HepG2 (cell line): ENCODE results near the gene ACADS. TPM values are rescaled to one million over a fixed set of nuclear protein-coding genes. Genes with fewer than 3 reads are reported as not detected.

Source experiments
- AKAP8 ChIP-seq: sonication (generic); formaldehyde crosslinking; IDR thresholded peaks from 2 replicates; pipeline ENCODE4 v1.5.1; 2020; ENCODE audit warnings: mild to moderate bottlenecking, missing genetic modification reagents
- CSRNP2 ChIP-seq: sonication (generic); formaldehyde crosslinking; conservative IDR thresholded peaks from 2 replicates; pipeline ENCODE4 v1.8.0; 2022; ENCODE audit warnings: low read depth, missing genetic modification reagents
- HIC2 ChIP-seq: sonication (generic); formaldehyde crosslinking; IDR thresholded peaks from 2 replicates; pipeline ENCODE4 v1.9.0; 2022; ENCODE audit warnings: low read depth, missing genetic modification reagents
- KDM1A ChIP-seq: IDR thresholded peaks from 2 replicates; pipeline ENCODE4 v1.6.1; 2016; ENCODE audit warnings: missing compliant biosample characterization
- KDM5B ChIP-seq: sonication (generic); formaldehyde crosslinking; IDR thresholded peaks from 2 replicates; pipeline ENCODE4 v1.4.0; 2020; ENCODE audit warnings: missing genetic modification reagents, mild to moderate bottlenecking, borderline replicate concordance
- NFE2 ChIP-seq: sonication (generic); formaldehyde crosslinking; IDR thresholded peaks from 2 replicates; pipeline ENCODE4 v1.4.0; 2020; ENCODE audit warnings: missing genetic modification reagents
- NR3C1 ChIP-seq: sonication (generic); formaldehyde crosslinking; IDR thresholded peaks from 2 replicates; pipeline ENCODE4 v1.4.0; 2020; ENCODE audit warnings: missing genetic modification reagents
- ZBTB21 ChIP-seq: sonication (generic); formaldehyde crosslinking; IDR thresholded peaks from 2 replicates; pipeline ENCODE4 v1.4.0; 2020; ENCODE audit warnings: missing genetic modification reagents
- ZFX ChIP-seq: sonication (generic); formaldehyde crosslinking; IDR thresholded peaks from 2 replicates; pipeline ENCODE4 v1.4.0; 2020; ENCODE audit warnings: mild to moderate bottlenecking, low read depth, missing genetic modification reagents, moderate library complexity
- ZNF317 ChIP-seq: sonication (generic); formaldehyde crosslinking; IDR thresholded peaks from 2 replicates; pipeline ENCODE4 v1.5.0; 2020; ENCODE audit warnings: mild to moderate bottlenecking, missing genetic modification reagents
- ZNF549 ChIP-seq: sonication (generic); formaldehyde crosslinking; IDR thresholded peaks from 2 replicates; pipeline ENCODE4 v1.5.0; 2020; ENCODE audit warnings: missing genetic modification reagents
- ZNF746 ChIP-seq: sonication (generic); formaldehyde crosslinking; IDR thresholded peaks from 2 replicates; pipeline ENCODE4 v1.8.0; 2022; ENCODE audit warnings: mild to moderate bottlenecking, missing genetic modification reagents
- ZNF776 ChIP-seq: sonication (generic); formaldehyde crosslinking; IDR thresholded peaks from 2 replicates; pipeline ENCODE4 v1.4.0; 2020; ENCODE audit warnings: mild to moderate bottlenecking, missing genetic modification reagents
- ZNF780A ChIP-seq: sonication (generic); formaldehyde crosslinking; IDR thresholded peaks from 2 replicates; pipeline ENCODE4 v1.8.0; 2022; ENCODE audit warnings: mild to moderate bottlenecking, missing genetic modification reagents, moderate library complexity
- polyA plus RNA-seq, 8 experiments: library from polyadenylated mRNA; depleted of rRNA in 3 of 8; stranded (reverse) in 7 of 8; unstranded in 1 of 8; fragments of >200 nt; fragmentation: Illumina TruSeq in 4 of 8; extraction: Trizol in 4 of 8; gene quantifications; 2 replicates each; pipeline versions ENCODE4 v1.2.1 to v1.2.3, GENCODE V29; 2011 to 2016; ENCODE audit warnings: low read depth in 4 of 8, missing spikeins in 1 of 8, mixed read lengths in 1 of 8; ENCODE audit not compliant: insufficient read depth in 1 of 8
- total RNA-seq, 5 experiments: library from RNA; depleted of rRNA; stranded (reverse); fragments of >200 nt; fragmentation: Illumina TruSeq; extraction: Trizol; gene quantifications; 2 replicates each; pipeline ENCODE4 v1.2.3, GENCODE V29; 2016; ENCODE audit warnings: low read depth in 1 of 5
- TF ChIP-seq, protein P1 (sequence below): sonication (generic); formaldehyde crosslinking; conservative IDR thresholded peaks from 2 replicates; pipeline ENCODE4 v1.4.0; 2020; ENCODE audit warnings: mild to moderate bottlenecking, missing genetic modification reagents, moderate library complexity
- TF ChIP-seq, protein P2 (sequence below): sonication (generic); formaldehyde crosslinking; IDR thresholded peaks from 2 replicates; pipeline ENCODE4 v1.4.0; 2020; ENCODE audit warnings: missing genetic modification reagents

ACADS gene
- total and polyA plus RNA-seq, 2 of the 13 experiments (the other 11 are each of a cell fraction or from before 2014, with no cell fraction given): 17.4 to 27.7 TPM

GRCh38 chr12:120741476-120742421, 16.1 kb downstream of the ACADS start (continued):
- TF ChIP-seq ZNF776 (CRISPR knock-in tag) (no peak), NR3C1 (CRISPR knock-in tag) (no peak), HIC2 (peak; percentile 52; the same call in 1 of the 2 replicates), CSRNP2 (CRISPR knock-in tag) (no peak), ZBTB21 (no peak), ZFX (CRISPR knock-in tag) (peak; percentile 56), AKAP8 (CRISPR knock-in tag) (no peak; the same call in 1 of the 2 replicates), ZNF746 (CRISPR knock-in tag) (no peak), KDM1A (CRISPR knock-in tag) (no peak), ZNF549 (CRISPR knock-in tag) (peak; percentile 90; the same call in 1 of the 2 replicates), ZNF317 (CRISPR knock-in tag) (0 out of 2 replicates have a peak, but pooled peaks have one; percentile 31), NFE2 (CRISPR knock-in tag) (no peak), ZNF780A (CRISPR knock-in tag) (no peak), KDM5B (CRISPR knock-in tag) (peak; percentile 77)
- TF ChIP-seq, protein P1, sequence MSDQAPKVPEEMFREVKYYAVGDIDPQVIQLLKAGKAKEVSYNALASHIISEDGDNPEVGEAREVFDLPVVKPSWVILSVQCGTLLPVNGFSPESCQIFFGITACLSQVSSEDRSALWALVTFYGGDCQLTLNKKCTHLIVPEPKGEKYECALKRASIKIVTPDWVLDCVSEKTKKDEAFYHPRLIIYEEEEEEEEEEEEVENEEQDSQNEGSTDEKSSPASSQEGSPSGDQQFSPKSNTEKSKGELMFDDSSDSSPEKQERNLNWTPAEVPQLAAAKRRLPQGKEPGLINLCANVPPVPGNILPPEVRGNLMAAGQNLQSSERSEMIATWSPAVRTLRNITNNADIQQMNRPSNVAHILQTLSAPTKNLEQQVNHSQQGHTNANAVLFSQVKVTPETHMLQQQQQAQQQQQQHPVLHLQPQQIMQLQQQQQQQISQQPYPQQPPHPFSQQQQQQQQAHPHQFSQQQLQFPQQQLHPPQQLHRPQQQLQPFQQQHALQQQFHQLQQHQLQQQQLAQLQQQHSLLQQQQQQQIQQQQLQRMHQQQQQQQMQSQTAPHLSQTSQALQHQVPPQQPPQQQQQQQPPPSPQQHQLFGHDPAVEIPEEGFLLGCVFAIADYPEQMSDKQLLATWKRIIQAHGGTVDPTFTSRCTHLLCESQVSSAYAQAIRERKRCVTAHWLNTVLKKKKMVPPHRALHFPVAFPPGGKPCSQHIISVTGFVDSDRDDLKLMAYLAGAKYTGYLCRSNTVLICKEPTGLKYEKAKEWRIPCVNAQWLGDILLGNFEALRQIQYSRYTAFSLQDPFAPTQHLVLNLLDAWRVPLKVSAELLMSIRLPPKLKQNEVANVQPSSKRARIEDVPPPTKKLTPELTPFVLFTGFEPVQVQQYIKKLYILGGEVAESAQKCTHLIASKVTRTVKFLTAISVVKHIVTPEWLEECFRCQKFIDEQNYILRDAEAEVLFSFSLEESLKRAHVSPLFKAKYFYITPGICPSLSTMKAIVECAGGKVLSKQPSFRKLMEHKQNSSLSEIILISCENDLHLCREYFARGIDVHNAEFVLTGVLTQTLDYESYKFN (CRISPR knock-in tag): peak; percentile 37
- TF ChIP-seq, protein P2, sequence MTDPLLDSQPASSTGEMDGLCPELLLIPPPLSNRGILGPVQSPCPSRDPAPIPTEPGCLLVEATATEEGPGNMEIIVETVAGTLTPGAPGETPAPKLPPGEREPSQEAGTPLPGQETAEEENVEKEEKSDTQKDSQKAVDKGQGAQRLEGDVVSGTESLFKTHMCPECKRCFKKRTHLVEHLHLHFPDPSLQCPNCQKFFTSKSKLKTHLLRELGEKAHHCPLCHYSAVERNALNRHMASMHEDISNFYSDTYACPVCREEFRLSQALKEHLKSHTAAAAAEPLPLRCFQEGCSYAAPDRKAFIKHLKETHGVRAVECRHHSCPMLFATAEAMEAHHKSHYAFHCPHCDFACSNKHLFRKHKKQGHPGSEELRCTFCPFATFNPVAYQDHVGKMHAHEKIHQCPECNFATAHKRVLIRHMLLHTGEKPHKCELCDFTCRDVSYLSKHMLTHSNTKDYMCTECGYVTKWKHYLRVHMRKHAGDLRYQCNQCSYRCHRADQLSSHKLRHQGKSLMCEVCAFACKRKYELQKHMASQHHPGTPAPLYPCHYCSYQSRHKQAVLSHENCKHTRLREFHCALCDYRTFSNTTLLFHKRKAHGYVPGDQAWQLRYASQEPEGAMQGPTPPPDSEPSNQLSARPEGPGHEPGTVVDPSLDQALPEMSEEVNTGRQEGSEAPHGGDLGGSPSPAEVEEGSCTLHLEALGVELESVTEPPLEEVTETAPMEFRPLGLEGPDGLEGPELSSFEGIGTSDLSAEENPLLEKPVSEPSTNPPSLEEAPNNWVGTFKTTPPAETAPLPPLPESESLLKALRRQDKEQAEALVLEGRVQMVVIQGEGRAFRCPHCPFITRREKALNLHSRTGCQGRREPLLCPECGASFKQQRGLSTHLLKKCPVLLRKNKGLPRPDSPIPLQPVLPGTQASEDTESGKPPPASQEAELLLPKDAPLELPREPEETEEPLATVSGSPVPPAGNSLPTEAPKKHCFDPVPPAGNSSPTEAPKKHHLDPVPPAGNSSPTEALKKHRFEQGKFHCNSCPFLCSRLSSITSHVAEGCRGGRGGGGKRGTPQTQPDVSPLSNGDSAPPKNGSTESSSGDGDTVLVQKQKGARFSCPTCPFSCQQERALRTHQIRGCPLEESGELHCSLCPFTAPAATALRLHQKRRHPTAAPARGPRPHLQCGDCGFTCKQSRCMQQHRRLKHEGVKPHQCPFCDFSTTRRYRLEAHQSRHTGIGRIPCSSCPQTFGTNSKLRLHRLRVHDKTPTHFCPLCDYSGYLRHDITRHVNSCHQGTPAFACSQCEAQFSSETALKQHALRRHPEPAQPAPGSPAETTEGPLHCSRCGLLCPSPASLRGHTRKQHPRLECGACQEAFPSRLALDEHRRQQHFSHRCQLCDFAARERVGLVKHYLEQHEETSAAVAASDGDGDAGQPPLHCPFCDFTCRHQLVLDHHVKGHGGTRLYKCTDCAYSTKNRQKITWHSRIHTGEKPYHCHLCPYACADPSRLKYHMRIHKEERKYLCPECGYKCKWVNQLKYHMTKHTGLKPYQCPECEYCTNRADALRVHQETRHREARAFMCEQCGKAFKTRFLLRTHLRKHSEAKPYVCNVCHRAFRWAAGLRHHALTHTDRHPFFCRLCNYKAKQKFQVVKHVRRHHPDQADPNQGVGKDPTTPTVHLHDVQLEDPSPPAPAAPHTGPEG (CRISPR knock-in tag): no peak
